ENCODE measurements around the gene GAPVD1. TPM values are rescaled to one million over a fixed set of nuclear protein-coding genes. Genes with fewer than 3 reads are reported as not detected.
"Not testable (repeated sequence)": the region's sequence is repeated elsewhere in the genome, so short reads cannot be mapped to it uniquely, and the experiment has no call there.

The GAPVD1 gene
- total RNA-seq, 2 experiments from 2014 or later = 74.1 to 82.2 TPM

DNA sequence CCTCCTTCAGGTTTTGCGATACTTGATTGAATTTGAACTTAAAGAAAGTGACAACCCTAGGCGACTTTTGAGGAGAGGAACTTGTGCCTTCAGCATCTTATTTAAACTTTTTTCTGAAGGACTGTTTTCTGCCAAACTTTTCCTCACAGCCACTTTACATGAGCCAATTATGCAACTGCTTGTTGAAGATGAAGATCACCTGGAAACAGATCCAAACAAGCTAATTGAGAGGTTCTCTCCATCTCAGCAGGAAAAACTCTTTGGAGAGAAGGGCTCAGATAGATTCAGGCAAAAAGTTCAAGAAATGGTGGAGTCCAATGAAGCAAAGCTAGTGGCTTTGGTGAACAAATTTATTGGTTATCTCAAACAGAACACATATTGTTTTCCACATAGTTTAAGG is 40.6 kb downstream of the GAPVD1 start:
- no peaks in the 10 kb centered on the region for H3K9me3 ChIP-seq (ENCODE audit: control insufficient read depth in 1 of 2, insufficient read depth in 1 of 2, low read length in 2 of 2)
- CTCF ChIA-PET = no interaction called here
- H3K27me3 ChIP-seq (ENCODE audit: control insufficient read depth in 1 of 2, insufficient read depth in 2 of 2, low read length in 2 of 2) = no peaks in the 10 kb centered on the region
- DNase-seq (no peak), ATAC-seq (ENCODE audit: poor library complexity) (no peak)
- intact Hi-C loops (cut with DNase I, micrococcal nuclease) = no loop called here
- Mint-ChIP-seq H3K4me1 (ENCODE audit: low read depth) (peaks cover 13% of the 10 kb centered on the region), H3K9me3 (no peaks in the 10 kb centered on the region), H3K36me3 (ENCODE audit: low read depth) (peaks cover 76% of the 10 kb centered on the region), H3K27ac (no peak overlapping the region), H3K27me3 (no peaks in the 10 kb centered on the region), H3K4me3 (no peak overlapping the region)
- TF ChIP-seq, protein P1, sequence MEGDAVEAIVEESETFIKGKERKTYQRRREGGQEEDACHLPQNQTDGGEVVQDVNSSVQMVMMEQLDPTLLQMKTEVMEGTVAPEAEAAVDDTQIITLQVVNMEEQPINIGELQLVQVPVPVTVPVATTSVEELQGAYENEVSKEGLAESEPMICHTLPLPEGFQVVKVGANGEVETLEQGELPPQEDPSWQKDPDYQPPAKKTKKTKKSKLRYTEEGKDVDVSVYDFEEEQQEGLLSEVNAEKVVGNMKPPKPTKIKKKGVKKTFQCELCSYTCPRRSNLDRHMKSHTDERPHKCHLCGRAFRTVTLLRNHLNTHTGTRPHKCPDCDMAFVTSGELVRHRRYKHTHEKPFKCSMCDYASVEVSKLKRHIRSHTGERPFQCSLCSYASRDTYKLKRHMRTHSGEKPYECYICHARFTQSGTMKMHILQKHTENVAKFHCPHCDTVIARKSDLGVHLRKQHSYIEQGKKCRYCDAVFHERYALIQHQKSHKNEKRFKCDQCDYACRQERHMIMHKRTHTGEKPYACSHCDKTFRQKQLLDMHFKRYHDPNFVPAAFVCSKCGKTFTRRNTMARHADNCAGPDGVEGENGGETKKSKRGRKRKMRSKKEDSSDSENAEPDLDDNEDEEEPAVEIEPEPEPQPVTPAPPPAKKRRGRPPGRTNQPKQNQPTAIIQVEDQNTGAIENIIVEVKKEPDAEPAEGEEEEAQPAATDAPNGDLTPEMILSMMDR (IDR thresholded peaks at IDR 0.05) = no peak
- H3K36me3 ChIP-seq (ENCODE audit: insufficient read depth, low read length) = peaks cover 52% of the 10 kb centered on the region
- no peaks in the 10 kb centered on the region for H3K4me1 ChIP-seq (ENCODE audit: insufficient read depth, low read length)
- H3K27ac ChIP-seq (ENCODE audit: low read depth in 1 of 2, low read length in 2 of 2) = no peak overlapping the region
- POLR2A ChIA-PET = no interaction called here
- H3K4me3 ChIP-seq (ENCODE audit: low read length) = no peak overlapping the region

DNA sequence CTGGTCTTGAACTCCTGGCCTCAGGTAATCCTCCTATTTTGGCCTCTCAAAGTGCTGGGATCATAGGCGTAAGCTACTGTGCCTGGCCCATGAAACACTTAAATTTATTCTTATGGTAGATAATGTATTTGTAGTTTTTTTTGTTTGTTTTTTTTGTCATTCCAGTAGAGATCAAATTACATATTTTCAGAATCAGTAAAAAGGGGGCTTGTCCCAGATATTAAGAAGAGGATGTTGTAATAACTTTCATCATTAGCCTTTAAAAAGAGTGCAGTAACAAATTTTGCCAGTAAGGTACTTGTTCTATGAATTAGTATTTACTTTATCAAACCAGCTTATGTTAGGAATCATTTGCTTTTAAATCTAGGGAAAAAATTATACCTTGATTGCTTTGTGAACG is 42.6 kb downstream of the GAPVD1 start:
- Histone ChIP-seq H3K4me3 (ENCODE audit: low read length) (no peak overlapping the region), H3K27ac (ENCODE audit: low read depth in 1 of 2, low read length in 2 of 2) (no peak overlapping the region), H3K36me3 (ENCODE audit: insufficient read depth, low read length) (peaks cover 60% of the 10 kb centered on the region), H3K4me1 (ENCODE audit: insufficient read depth, low read length) (no peaks in the 10 kb centered on the region), H3K27me3 (ENCODE audit: control insufficient read depth in 1 of 2, insufficient read depth in 2 of 2, low read length in 2 of 2) (no peaks in the 10 kb centered on the region), H3K9me3 (ENCODE audit: control insufficient read depth in 1 of 2, insufficient read depth in 1 of 2, low read length in 2 of 2) (no peaks in the 10 kb centered on the region)
- ChIA-PET CTCF (no interaction called here), POLR2A (no interaction called here)
- intact Hi-C loops (cut with DNase I, micrococcal nuclease) = no loop called here
- Mint-ChIP-seq H3K36me3 (ENCODE audit: low read depth) (peaks cover 76% of the 10 kb centered on the region), H3K27me3 (no peaks in the 10 kb centered on the region), H3K4me3 (no peak overlapping the region), H3K27ac (no peak overlapping the region), H3K4me1 (ENCODE audit: low read depth) (peaks cover 3% of the 10 kb centered on the region), H3K9me3 (no peaks in the 10 kb centered on the region)
- ATAC-seq (ENCODE audit: poor library complexity) (no peak), DNase-seq (no peak)
- TF ChIP-seq, protein P1 (IDR thresholded peaks at IDR 0.05) = no peak

DNA sequence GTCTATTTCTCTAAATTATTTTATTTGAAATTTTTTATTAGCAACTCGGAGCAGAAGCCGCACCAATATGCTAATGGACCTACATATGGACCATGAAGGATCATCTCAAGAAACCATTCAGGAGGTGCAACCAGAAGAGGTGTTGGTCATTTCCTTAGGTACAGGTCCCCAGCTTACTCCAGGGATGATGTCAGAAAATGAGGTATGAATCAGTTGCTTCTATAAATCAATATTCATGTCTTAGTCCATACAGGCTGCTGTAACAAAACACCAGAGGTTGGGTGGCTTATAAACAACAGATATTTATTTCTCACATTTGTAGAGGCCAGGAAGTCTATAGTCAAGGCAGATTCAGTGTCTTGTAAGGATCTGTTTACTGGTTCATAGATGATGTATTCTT is 50.8 kb downstream of the GAPVD1 start:
- no peak overlapping the region for H3K27ac ChIP-seq (ENCODE audit: low read depth in 1 of 2, low read length in 2 of 2)
- H3K36me3 Mint-ChIP-seq (ENCODE audit: low read depth) = peaks cover 83% of the 10 kb centered on the region
- H3K27me3 ChIP-seq (ENCODE audit: control insufficient read depth in 1 of 2, insufficient read depth in 2 of 2, low read length in 2 of 2) = no peaks in the 10 kb centered on the region
- ATAC-seq (ENCODE audit: poor library complexity) (no peak), DNase-seq (no peak)
- POLR2A ChIA-PET = no interaction called here
- TF ChIP-seq, protein P1 (IDR thresholded peaks at IDR 0.05) = no peak
- intact Hi-C loops (cut with DNase I, micrococcal nuclease) = loop anchor here in 1 of 2 experiments (10.0 kb wide), 1 partner anchor 48 kb away; the partner anchor contains the start of gene GAPVD1
- CTCF ChIA-PET = no interaction called here
- peaks cover 3 to 8% of the 10 kb centered on the region in 2 experiments for H3K9me3 ChIP-seq (ENCODE audit: control insufficient read depth in 1 of 2, insufficient read depth in 1 of 2, low read length in 2 of 2)
- no peak overlapping the region for H3K4me3 ChIP-seq (ENCODE audit: low read length)
- H3K4me3 Mint-ChIP-seq = no peak overlapping the region
- H3K4me1 Mint-ChIP-seq (ENCODE audit: low read depth) = no peaks in the 10 kb centered on the region
- H3K27me3 Mint-ChIP-seq = no peaks in the 10 kb centered on the region
- H3K4me1 ChIP-seq (ENCODE audit: insufficient read depth, low read length) = no peaks in the 10 kb centered on the region
- no peak overlapping the region for H3K27ac Mint-ChIP-seq
- peaks cover 66% of the 10 kb centered on the region for H3K36me3 ChIP-seq (ENCODE audit: insufficient read depth, low read length)
- no peaks in the 10 kb centered on the region for H3K9me3 Mint-ChIP-seq

DNA sequence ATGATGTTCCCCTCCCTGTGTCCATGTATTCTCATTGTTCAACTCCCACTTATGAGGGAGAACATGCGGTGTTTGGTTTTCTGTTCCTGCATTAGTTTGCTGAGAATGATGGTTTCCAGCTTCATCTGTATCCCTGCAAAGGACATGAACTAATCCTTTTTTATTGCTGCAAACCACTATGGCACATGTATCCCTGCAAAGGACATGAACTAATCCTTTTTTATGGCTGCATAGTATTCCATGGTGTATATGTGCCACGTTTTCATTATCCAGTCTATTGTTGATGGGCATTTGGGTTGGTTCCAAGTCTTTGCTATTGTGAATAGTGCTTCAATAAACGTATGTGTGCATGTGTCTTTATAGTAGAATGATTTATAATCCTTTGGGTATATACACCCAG is 54.7 kb downstream of the GAPVD1 start:
- H3K27me3 ChIP-seq (ENCODE audit: control insufficient read depth in 1 of 2, insufficient read depth in 2 of 2, low read length in 2 of 2); H3K4me1 Mint-ChIP-seq (ENCODE audit: low read depth); H3K4me1 ChIP-seq (ENCODE audit: insufficient read depth, low read length); H3K27ac ChIP-seq (ENCODE audit: low read depth in 1 of 2, low read length in 2 of 2); H3K9me3 Mint-ChIP-seq; CTCF ChIA-PET; POLR2A ChIA-PET; H3K27me3 Mint-ChIP-seq; DNase-seq; H3K27ac Mint-ChIP-seq; H3K4me3 Mint-ChIP-seq; H3K4me3 ChIP-seq (ENCODE audit: low read length); ATAC-seq (ENCODE audit: poor library complexity): not testable (repeated sequence)
- H3K36me3 Mint-ChIP-seq (ENCODE audit: low read depth) = peaks cover 85% of the 10 kb centered on the region
- intact Hi-C loops (cut with DNase I, micrococcal nuclease) = loop anchor here in 1 of 2 experiments (10.0 kb wide), 1 partner anchor 52 kb away; the partner anchor contains the start of gene GAPVD1
- Histone ChIP-seq H3K9me3 (ENCODE audit: control insufficient read depth in 1 of 2, insufficient read depth in 1 of 2, low read length in 2 of 2) (peaks cover 13% of the 10 kb centered on the region in 2 experiments), H3K36me3 (ENCODE audit: insufficient read depth, low read length) (peaks cover 63% of the 10 kb centered on the region)

All from CD4-positive, alpha-beta T cell (primary cell).